NCI-H146 treated with DMSO at 0.1 percent for 48 hours (cell line): ENCODE results near the gene KATNAL1.

Source experiments
- DNase-seq: peaks from one replicate; lab custom pipeline; 2025; ENCODE audit not compliant: unreplicated experiment; lab: John Stamatoyannopoulos, UW

KATNAL1 gene

GRCh38 chr13:30307194-30307970, at the start of gene KATNAL1:
Gene KATNAL1 (minus strand): TSS chr13:30307551. CDS start chr13:30283777, 23,774 bp downstream.
- DNase-seq: peak; percentile 78

- no peak for DNase-seq
Measured at GRCh38 chr13:30355839-30356238, 48.5 kb upstream of the KATNAL1 start.

GRCh38 chr13:30355384-30355699, 48.0 kb upstream of the KATNAL1 start:
- DNase-seq: no peak

- DNase-seq: no peak
Measured at GRCh38 chr13:30354493-30355383, 47.4 kb upstream of the KATNAL1 start.

GRCh38 chr13:30353471-30354215, 46.3 kb upstream of the KATNAL1 start:
- DNase-seq: no peak

- DNase-seq: no peak
Measured at GRCh38 chr13:30353060-30353459, 45.7 kb upstream of the KATNAL1 start.

GRCh38 chr13:30352121-30352520, 44.8 kb upstream of the KATNAL1 start:
- DNase-seq: no peak

GRCh38 chr13:30346789-30347167, 39.4 kb upstream of the KATNAL1 start:
- no peak for DNase-seq

GRCh38 chr13:30346153-30346788, 38.9 kb upstream of the KATNAL1 start:
- no peak for DNase-seq

- no peak for DNase-seq
Measured at GRCh38 chr13:30345426-30346100, 38.2 kb upstream of the KATNAL1 start.

- no peak for DNase-seq
Measured at GRCh38 chr13:30341815-30342570, 34.6 kb upstream of the KATNAL1 start.

- no peak for DNase-seq
Measured at GRCh38 chr13:30340331-30341250, 33.2 kb upstream of the KATNAL1 start.

- DNase-seq: no peak
Measured at GRCh38 chr13:30339738-30340330, 32.5 kb upstream of the KATNAL1 start.

GRCh38 chr13:30338952-30339351, 31.6 kb upstream of the KATNAL1 start:
- no peak for DNase-seq

GRCh38 chr13:30338331-30338851, 31.0 kb upstream of the KATNAL1 start:
- no peak for DNase-seq

GRCh38 chr13:30337061-30337610, 29.8 kb upstream of the KATNAL1 start:
- DNase-seq: no peak

GRCh38 chr13:30334663-30335386, 27.5 kb upstream of the KATNAL1 start:
- peak; percentile 79 for DNase-seq
